ENCODE measurements around the gene NSUN2.

DNA sequence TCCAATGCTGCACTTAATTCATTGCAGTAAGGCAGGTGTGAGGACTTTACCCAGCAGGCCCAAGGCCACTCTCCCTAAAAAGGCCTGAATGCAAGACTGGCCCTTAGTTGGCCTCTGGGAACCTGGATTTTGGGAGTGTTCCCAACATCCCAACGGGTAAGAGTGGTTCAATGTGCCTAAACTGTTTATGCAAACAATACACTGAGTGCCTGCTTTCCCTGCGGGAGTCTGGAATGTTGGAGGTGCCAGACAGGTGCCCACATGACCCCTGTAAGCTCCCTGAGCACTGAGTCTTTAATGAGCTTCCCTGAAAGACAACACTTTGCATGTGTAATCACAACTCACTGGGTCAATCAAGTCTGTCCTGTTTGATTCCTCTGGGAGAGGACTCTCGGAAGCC is 37.4 kb downstream of the NSUN2 start:
- TF ChIP-seq, protein P1, sequence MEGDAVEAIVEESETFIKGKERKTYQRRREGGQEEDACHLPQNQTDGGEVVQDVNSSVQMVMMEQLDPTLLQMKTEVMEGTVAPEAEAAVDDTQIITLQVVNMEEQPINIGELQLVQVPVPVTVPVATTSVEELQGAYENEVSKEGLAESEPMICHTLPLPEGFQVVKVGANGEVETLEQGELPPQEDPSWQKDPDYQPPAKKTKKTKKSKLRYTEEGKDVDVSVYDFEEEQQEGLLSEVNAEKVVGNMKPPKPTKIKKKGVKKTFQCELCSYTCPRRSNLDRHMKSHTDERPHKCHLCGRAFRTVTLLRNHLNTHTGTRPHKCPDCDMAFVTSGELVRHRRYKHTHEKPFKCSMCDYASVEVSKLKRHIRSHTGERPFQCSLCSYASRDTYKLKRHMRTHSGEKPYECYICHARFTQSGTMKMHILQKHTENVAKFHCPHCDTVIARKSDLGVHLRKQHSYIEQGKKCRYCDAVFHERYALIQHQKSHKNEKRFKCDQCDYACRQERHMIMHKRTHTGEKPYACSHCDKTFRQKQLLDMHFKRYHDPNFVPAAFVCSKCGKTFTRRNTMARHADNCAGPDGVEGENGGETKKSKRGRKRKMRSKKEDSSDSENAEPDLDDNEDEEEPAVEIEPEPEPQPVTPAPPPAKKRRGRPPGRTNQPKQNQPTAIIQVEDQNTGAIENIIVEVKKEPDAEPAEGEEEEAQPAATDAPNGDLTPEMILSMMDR (IDR thresholded peaks at IDR 0.05) = no peak
- TF ChIP-seq POLR2A (IDR thresholded peaks at IDR 0.05) = no peak
